HUES64 (cell line): Measurements from ENCODE around the gene ANKRD10. TPM values are rescaled to one million over a fixed set of nuclear protein-coding genes. Genes with fewer than 3 reads are reported as not detected.
"Not testable (repeated sequence)": the region's sequence is repeated elsewhere in the genome, so short reads cannot be mapped to it uniquely, and the experiment has no call there.

ENCODE experiments used
- H3K27ac ChIP-seq: 2 replicates; pipeline ENCODE4 v1.7.0; 2013; ENCODE audit warnings: low read depth, low read length, inconsistent platforms
- H3K27me3 ChIP-seq: 2 replicates; pipeline ENCODE4 v1.6.1; 2013; ENCODE audit warnings: mild to moderate bottlenecking, low read length; ENCODE audit not compliant: insufficient read depth
- H3K36me3 ChIP-seq: 2 replicates; pipeline ENCODE4 v1.6.1; 2013; ENCODE audit warnings: mild to moderate bottlenecking, low read length; ENCODE audit not compliant: insufficient read depth
- H3K4me1 ChIP-seq: 2 replicates; pipeline ENCODE4 v1.6.1; 2013; ENCODE audit warnings: mild to moderate bottlenecking, low read length, moderate library complexity; ENCODE audit not compliant: insufficient read depth
- H3K4me3 ChIP-seq: 2 replicates; pipeline ENCODE4 v1.5.1; 2013; ENCODE audit warnings: mild to moderate bottlenecking, low read length, moderate library complexity
- H3K9ac ChIP-seq: 2 replicates; pipeline ENCODE4 v1.6.1; 2013; ENCODE audit warnings: mild to moderate bottlenecking, low read depth, low read length
- H3K9me3 ChIP-seq: 2 replicates; pipeline ENCODE4 v1.6.1; 2013; ENCODE audit warnings: low read depth, low read length; ENCODE audit not compliant: insufficient read depth
- whole genome bisulfite sequencing: fragments of 150-250, 120-280 bp; methylation state at CpG from one replicate; pipeline ENCODE4 v1.1.7; 2013; ENCODE audit warnings: missing lambda C conversion rate; 5-methylcytosine and 5-hydroxymethylcytosine counted together
- polyA plus RNA-seq, 2 experiments: library from polyadenylated mRNA; stranded (reverse); fragments of 50-300 nt; gene quantifications; one replicate each; pipeline ENCODE4 v1.2.3, GENCODE V29; 2013

ANKRD10 gene
- 74.1 TPM for polyA plus RNA-seq (2013, experiment 1 of 2)
- 95.0 TPM for polyA plus RNA-seq (2013, experiment 2 of 2)

DNA sequence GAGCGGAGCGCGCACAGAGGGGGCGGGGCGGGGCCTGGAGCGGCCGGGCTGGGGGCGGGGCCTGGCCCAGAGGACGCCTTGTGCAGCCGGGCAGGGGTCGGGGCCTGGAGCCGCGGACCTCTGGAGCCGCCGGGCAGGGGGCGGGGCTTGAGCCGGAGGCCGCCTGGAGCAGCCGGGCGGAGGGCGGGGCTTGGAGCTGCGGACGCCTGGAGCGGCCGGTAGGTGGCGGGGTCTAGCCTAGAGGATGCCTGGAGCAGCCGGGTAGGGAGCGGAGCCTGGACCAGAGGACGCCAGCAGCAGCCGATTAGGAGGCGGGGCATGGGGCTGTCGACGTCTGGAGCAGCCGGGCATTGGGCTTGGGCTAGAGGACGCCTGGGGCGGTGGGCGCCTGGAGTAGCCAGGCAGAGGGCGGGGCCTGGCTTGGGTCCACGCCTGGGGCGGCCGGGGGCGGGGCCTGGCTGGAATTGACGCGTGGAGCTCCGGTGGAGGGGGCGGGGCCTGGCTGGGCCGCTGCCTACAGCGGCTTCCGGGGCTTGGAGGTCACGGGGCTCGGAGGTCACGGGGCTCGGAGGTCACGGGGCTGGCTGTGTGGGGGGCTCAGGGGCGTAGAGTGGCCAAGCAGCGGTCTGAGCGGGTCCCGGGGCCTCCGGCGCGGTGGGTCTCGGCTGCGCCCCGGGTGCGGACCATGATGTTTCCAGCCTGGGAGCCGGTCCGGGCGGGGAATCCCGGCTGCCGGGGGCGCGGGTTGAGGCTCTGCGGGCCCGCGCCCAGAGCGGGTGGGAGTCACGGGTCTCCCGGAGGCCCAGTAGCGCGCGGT, at the start of gene ANKRD10:
ANKRD10 (minus strand) TSS at position 13 of the 817 bp plus-strand sequence. CDS start 135 bp downstream, outside the sequence.
- Histone ChIP-seq H3K36me3 (peaks cover 6% of the 10 kb centered on the region), H3K9ac (peak within 1 kb of the TSS; percentile 100), H3K27ac (peak within 1 kb of the TSS; percentile 99), H3K27me3 (no peaks in the 10 kb centered on the region), H3K4me1 (peaks cover 20% of the 10 kb centered on the region), H3K9me3 (no peaks in the 10 kb centered on the region), H3K4me3 (peak within 1 kb of the TSS; percentile 99)
- under 1% methylated on average over 81 of the region's 81 CpGs for WGBS

DNA sequence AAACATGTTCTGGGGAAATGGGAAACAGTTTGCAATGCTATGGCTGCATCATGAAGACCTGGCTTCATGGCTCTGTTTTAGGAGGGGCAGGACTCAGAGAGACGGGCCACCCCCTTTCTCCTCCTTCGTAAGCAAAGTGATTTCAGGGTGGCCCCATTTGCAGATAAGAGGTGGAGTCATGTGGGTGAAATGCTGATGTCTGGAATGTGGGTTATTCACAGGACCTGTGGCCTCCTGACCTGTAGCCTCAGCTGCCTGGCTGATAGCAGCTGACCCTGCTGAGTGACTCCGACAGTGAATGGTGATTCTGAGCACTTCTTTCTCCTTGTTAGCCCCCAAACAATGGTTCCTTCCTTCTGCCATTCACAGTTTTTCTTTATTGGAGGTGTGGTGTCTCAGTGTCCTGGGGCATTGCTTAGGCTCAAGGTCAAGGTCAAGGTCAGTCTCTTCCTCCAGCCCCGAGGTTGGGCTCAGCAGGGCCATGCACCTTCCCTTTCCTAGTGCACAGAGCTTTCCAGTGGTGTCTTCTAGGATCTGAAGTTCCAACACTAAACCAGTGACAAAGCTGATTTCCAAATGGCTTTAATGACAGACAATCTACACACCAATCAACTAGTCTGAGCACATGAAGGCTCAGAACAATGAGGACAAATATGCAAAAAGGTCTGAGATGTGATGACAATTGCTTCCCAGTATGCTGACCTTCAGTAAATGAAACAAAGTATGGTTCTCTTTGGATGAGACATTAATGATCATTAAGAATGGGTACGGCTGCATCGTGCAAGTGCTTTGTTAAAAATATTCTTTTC, 49.6 kb upstream of the ANKRD10 start:
- Histone ChIP-seq H3K9me3 (peaks cover 54% of the 10 kb centered on the region), H3K4me3 (no peak overlapping the region), H3K27me3 (no peaks in the 10 kb centered on the region), H3K9ac (no peak overlapping the region), H3K27ac (no peak overlapping the region), H3K36me3 (no peaks in the 10 kb centered on the region), H3K4me1 (no peaks in the 10 kb centered on the region)
- 81% methylated on average over 5 of the region's 6 CpGs for WGBS

DNA sequence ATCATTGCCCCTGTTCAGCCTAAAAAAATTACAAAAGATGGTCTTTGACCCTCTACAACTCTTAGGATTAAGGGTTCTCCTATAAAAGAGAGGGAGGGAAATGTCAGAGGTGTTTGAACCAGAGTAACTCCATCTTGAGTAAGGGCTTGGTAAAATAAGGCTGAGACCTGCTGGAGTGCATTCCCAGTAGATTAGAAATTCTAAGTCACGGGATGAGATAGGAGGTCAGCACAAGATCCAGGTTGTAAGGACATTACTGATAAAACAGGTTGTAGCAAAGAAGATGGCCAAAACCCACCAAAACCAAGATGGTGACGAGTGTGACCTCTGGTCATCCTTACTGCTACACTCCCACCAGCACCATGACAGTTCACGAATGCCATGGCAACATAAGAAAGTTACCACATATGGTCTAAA, 48.7 kb upstream of the ANKRD10 start:
- H3K4me3 ChIP-seq, result no peak overlapping the region
- H3K27me3 ChIP-seq, result no peaks in the 10 kb centered on the region
- no peak overlapping the region for H3K27ac ChIP-seq
- 94% methylated on average over 3 of the region's 3 CpGs for WGBS
- H3K9me3 ChIP-seq, result peaks cover 54% of the 10 kb centered on the region
- no peaks in the 10 kb centered on the region for H3K4me1 ChIP-seq
- no peaks in the 10 kb centered on the region for H3K36me3 ChIP-seq
- H3K9ac ChIP-seq, result no peak overlapping the region

DNA sequence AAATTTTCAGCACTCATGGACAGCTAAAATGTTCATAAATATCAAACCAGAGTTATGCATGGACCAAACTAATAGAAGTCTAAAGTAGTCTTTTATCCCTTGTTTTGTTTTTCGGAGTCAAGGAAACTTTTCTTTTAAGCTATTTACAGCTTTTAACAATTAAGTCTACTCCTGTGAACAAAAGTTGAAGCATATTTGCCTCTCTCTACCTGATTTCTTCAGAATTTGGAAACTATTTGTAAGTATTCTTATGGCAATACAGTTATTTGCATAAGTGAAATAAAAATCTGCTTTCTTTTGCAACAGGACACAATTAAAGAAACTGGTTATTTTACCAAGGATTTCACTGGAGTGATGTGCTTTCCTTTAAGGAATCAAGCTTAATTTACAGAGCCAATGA, 47.1 kb upstream of the ANKRD10 start:
- Histone ChIP-seq H3K9me3 (peaks cover 54% of the 10 kb centered on the region), H3K9ac (no peak overlapping the region), H3K27me3 (no peaks in the 10 kb centered on the region), H3K27ac (no peak overlapping the region), H3K36me3 (no peaks in the 10 kb centered on the region), H3K4me3 (no peak overlapping the region), H3K4me1 (no peaks in the 10 kb centered on the region)
- WGBS, result 100% methylated on average over 1 of the region's 1 CpG

DNA sequence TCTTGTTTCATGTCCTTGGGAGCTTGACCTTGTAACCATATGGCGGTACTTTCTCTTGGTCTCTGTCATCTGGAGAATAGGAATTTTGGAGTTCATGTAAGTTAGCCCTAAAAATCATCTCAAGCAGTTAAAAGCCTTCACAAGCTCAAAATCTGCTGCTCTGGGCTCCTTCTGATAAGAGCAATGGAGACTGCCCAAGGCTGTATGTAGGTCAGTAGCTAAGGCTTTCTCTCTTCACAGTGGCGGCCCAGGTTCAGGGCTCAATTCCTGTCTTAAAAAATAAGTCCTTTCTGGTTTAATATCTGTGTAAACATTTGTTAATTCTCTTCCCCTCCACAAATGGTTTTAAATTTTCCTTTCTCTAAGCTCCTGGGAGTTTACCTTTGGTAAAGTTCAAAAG, 45.3 kb upstream of the ANKRD10 start:
- H3K9me3 ChIP-seq, result peaks cover 38% of the 10 kb centered on the region
- H3K27me3 ChIP-seq, result no peaks in the 10 kb centered on the region
- H3K9ac ChIP-seq, result no peak overlapping the region
- no peaks in the 10 kb centered on the region for H3K36me3 ChIP-seq
- H3K4me1 ChIP-seq, result no peaks in the 10 kb centered on the region
- H3K4me3 ChIP-seq, result no peak overlapping the region
- 83% methylated on average over 1 of the region's 2 CpGs for WGBS
- H3K27ac ChIP-seq, result no peak overlapping the region

DNA sequence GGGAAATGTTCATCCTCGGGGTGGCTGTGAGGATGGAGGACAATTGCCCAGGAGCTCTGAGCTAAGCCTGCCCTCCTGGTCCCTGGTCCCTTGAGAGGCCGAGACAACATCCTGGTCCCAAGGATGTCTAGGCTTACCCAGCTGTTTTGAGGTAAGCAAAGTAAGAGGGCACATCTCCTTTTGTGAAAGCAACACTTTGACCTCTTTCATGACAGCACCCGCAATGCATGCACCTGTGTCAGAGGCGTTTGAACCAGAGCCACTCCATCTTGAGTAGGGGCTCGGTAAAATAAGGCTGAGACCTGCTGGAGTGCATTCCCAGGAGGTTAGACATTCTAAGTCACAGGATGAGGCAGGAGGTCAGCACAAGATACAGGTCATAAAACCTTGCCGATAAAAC, 43.1 kb upstream of the ANKRD10 start:
- no peak overlapping the region for H3K4me3 ChIP-seq
- no peaks in the 10 kb centered on the region for H3K36me3 ChIP-seq
- no peak overlapping the region for H3K9ac ChIP-seq
- 93% methylated on average over 6 of the region's 6 CpGs for WGBS
- no peaks in the 10 kb centered on the region for H3K4me1 ChIP-seq
- H3K27ac ChIP-seq, result no peak overlapping the region
- no peaks in the 10 kb centered on the region for H3K27me3 ChIP-seq
- peaks cover 19% of the 10 kb centered on the region for H3K9me3 ChIP-seq

DNA sequence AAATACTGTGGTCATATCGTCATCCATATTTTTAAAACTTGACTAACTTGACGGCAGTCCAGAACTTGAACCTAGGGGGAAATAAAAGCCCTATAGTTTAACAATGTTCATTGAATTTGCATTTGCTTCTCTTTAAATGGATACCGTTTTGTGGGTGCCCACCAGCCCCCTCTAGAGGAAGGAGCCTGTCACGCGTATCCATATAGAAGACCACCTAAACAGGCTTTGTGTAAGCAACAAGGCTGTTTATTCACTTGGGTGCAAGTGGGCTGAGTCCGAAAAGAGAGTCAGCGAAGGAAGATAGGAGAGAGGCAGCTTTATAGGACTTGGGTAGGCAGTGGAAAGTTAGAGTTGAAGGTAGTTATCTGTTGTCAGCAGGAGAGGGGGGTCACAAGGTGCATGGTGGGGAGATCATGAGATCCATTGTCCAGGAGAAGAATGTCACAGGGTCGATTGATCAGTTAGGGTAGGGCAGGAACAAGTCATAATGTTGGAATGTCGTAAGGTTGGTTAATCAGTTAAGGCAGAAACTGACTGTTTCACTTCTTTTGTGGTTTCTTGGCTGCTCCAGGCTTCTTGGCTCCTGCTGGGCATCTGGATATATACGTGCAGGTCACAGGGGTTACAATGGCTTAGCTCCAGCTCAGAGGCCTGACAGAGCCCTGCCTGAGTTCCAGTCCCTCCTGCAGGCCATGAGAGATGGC, 42.5 kb upstream of the ANKRD10 start:
- Histone ChIP-seq H3K27ac (no peak overlapping the region), H3K9me3 (peaks cover 14% of the 10 kb centered on the region), H3K36me3 (no peaks in the 10 kb centered on the region), H3K4me1 (no peaks in the 10 kb centered on the region), H3K9ac (no peak overlapping the region), H3K27me3 (no peaks in the 10 kb centered on the region), H3K4me3 (no peak overlapping the region)
- WGBS, result 83% methylated on average over 10 of the region's 10 CpGs

DNA sequence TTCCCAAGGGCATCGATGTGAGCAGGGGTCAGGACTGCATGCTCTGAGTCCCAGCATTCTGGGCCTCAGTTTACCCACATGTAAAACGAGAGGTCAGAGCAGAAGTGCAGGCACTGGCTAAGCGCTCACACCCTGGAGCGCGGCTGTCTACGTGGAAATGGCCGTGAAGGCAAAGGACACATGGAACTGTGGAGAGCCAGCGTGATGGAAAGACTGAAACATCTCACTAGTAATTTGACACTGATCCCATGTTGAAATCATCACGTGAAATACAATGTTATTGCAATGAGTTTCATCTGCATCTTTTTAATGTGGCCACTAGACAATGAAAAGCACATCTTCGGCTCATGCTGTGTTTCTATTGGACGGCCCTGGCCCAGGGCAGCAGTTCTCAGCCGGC, 41.3 kb upstream of the ANKRD10 start:
- not testable (repeated sequence) for H3K9ac ChIP-seq, H3K9me3 ChIP-seq, H3K27ac ChIP-seq, H3K36me3 ChIP-seq, H3K4me1 ChIP-seq, H3K27me3 ChIP-seq, H3K4me3 ChIP-seq
- 90% methylated on average over 11 of the region's 12 CpGs for WGBS

DNA sequence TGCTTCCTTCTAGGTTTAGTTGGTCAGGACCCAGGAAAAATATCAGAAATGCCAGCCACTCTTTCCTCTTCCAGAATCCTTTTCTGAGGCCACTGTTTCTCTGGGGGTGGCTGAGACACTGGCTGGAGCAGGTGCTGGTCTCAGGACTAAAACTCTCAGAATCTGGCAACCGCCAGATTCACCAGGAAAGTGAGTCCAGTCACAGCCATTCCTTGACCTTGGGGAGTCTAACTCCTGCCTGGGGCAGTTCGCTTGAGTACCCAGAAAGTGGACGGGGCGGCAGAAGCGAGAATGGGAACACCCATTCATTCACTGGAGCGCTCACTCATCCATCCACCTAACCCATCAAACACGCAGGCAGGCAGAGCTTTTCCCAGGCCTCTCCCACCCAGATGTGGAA, 40.7 kb upstream of the ANKRD10 start:
- H3K27me3 ChIP-seq, H3K27ac ChIP-seq, H3K4me1 ChIP-seq, H3K9ac ChIP-seq, H3K4me3 ChIP-seq, H3K9me3 ChIP-seq, H3K36me3 ChIP-seq: not testable (repeated sequence)
- 93% methylated on average over 2 of the region's 7 CpGs for WGBS

DNA sequence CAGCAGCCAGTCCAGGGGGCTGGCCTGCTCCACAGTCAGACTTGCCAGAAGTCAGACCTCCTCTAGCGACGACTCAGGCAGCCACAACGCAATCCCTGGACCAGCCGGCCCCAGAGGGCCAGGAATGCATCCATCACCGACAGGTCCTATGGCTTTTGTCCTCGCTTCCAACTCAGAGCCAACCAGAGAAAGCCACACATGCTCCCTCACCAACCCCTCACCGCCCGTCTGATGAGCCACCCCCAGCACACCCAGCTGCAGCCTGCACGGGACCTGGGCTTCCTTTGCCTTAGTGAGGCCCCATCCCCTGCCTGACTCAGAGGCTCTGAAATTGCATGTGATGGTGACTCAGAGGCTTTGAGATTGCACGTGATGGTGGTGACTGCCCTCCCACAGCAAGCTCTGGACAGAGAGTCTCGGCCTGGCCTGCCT, 40.2 kb upstream of the ANKRD10 start:
- not testable (repeated sequence) for H3K27ac ChIP-seq, H3K9ac ChIP-seq

DNA sequence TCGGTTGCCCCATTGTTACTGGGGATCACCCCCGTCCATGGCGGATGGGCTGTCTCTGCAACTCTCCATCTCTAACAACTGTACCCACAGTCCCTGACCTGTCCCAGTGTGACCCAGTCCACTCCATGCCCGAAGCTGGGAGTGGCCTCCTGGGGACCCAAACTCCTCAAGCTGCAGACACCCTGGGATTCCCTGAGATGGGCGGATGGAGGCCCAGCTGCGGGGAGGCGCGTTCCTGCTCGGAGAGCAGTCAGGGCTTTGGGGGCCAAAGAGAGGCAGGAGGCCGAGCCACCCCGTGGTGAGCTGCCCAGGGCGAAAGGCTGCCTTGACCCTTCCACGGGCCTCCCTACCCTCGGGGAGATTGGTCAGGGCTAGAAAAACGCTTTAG, 39.7 kb upstream of the ANKRD10 start:
- 89% methylated on average over 15 of the region's 15 CpGs for WGBS
- not testable (repeated sequence) for H3K27ac ChIP-seq, H3K36me3 ChIP-seq, H3K9ac ChIP-seq, H3K9me3 ChIP-seq, H3K4me3 ChIP-seq, H3K27me3 ChIP-seq, H3K4me1 ChIP-seq

More for the DNA sequence above, 40.2 kb upstream of the ANKRD10 start:
- 69% methylated on average over 11 of the region's 11 CpGs for WGBS
- not testable (repeated sequence) for H3K27me3 ChIP-seq, H3K9me3 ChIP-seq, H3K4me3 ChIP-seq, H3K36me3 ChIP-seq, H3K4me1 ChIP-seq
